Bronchial epithelial cell (primary cell): ENCODE data around the gene GSPT1. TPM values are rescaled to one million over a fixed set of nuclear protein-coding genes. Genes with fewer than 3 reads are reported as not detected.
A peak's percentile ranks its signal among the peaks of the same experiment; 100 is the strongest.

Experiments used
- DNase-seq: peaks from one replicate; pipeline ENCODE4 v3.0.0-alpha.2; 2010; ENCODE audit warnings: low read depth
- FAIRE-seq: peaks from 2 replicates; lab custom pipeline; 2011; peaks lifted over from hg19 to GRCh38; lab: Jason Lieb, UNC
- H3K27me3 ChIP-seq: 2 replicates; pipeline ENCODE4 v1.5.1; 2011; ENCODE audit warnings: low read length; ENCODE audit not compliant: control insufficient read depth, insufficient read depth
- H3K36me3 ChIP-seq: 2 replicates; pipeline ENCODE4 v1.5.1; 2011; ENCODE audit warnings: low read length; ENCODE audit not compliant: control insufficient read depth, insufficient read depth
- H3K4me3 ChIP-seq: 2 replicates; pipeline ENCODE4 v1.5.1; 2011; ENCODE audit warnings: mild to moderate bottlenecking, low read depth, low read length, control low read depth
- CTCF ChIP-seq: IDR thresholded peaks from 2 replicates; pipeline ENCODE4 v1.5.1; 2011; ENCODE audit warnings: mild to moderate bottlenecking, moderate library complexity, low read length, control low read depth, inconsistent platforms; ENCODE audit not compliant: insufficient read depth, severe bottlenecking
- total RNA-seq: library from RNA; depleted of rRNA; stranded (reverse); fragments of >200 nt; gene quantifications from 2 replicates; pipeline ENCODE4 v1.2.1, GENCODE V29; 2014

GSPT1 gene
- total RNA-seq, 1 donor from 2014 or later = 49.5 TPM

- peaks cover 37% of the 10 kb centered on the region for H3K36me3 ChIP-seq
- FAIRE-seq = no peak
Measured at GRCh38 chr16:11843206-11843605, 72.5 kb downstream of the GSPT1 start.

DNA sequence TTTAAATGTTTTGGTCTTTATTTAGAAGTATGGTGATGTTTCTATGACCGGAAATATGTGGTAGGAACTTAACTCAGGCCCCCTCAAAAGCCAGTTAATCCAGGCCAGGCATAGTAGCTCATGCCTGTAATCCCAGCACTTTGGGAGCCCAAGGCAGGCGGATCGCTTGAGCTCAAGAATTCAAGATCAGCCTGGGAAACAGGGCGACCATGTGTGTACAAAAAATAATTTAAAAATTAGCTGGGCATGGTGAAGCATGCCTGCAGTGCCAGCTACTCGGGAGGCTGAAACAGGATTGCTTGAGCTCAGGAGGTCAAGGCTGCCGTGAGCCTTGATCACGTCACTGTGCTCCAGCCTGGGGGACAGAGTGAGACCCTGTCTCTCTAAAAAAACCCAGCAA is 74.7 kb downstream of the GSPT1 start:
- no peak for FAIRE-seq
- Histone ChIP-seq H3K4me3 (no peak overlapping the region), H3K36me3 (peaks cover 33% of the 10 kb centered on the region), H3K27me3 (no peaks in the 10 kb centered on the region)
- TF ChIP-seq CTCF = no peak
- DNase-seq = no peak

More at GRCh38 chr16:11843206-11843605, 72.5 kb downstream of the GSPT1 start:
- no peak for DNase-seq
- Histone ChIP-seq H3K4me3 (no peak overlapping the region), H3K27me3 (no peaks in the 10 kb centered on the region)
- no peak for TF ChIP-seq CTCF

- no peak for FAIRE-seq
- no peaks in the 10 kb centered on the region for H3K27me3 ChIP-seq
- H3K36me3 ChIP-seq = peaks cover 12% of the 10 kb centered on the region
- peak; percentile 71 for DNase-seq
- H3K4me3 ChIP-seq = no peak overlapping the region
- TF ChIP-seq CTCF = no peak
Measured at GRCh38 chr16:11836650-11837244, 79.0 kb downstream of the GSPT1 start.

- peaks cover 7% of the 10 kb centered on the region for H3K36me3 ChIP-seq
- H3K27me3 ChIP-seq = no peaks in the 10 kb centered on the region
- FAIRE-seq = no peak
- DNase-seq = peak; percentile 24
- TF ChIP-seq CTCF = no peak
- H3K4me3 ChIP-seq = no peak overlapping the region
Measured at GRCh38 chr16:11835891-11836649, 79.7 kb downstream of the GSPT1 start.

DNA sequence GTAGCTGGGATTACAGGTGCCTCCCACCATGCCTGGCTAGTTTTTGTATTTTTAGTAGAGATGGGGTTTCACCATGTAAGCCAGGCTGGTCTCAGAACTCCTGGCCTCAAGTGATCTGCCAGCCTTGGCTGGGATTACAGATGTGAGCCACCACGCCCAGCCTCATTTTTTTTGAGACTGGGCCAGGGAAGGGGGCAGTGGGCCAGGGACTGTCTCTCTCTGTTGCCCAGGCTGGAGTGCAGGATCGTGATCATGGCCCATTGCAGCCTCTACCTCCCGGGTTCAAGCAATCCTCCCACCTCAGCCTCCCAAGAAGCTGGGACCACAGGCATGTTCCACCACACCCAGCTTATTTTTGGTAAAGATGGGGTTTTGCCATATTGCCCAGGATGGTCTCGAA is 80.4 kb downstream of the GSPT1 start:
- no peak for TF ChIP-seq CTCF
- Histone ChIP-seq H3K36me3 (peaks cover 7% of the 10 kb centered on the region), H3K4me3 (no peak overlapping the region), H3K27me3 (no peaks in the 10 kb centered on the region)
- DNase-seq (no peak), FAIRE-seq (no peak)
